Neural cell (in vitro differentiated cells): ENCODE results near the gene CRYBA4. TPM values are rescaled to one million over a fixed set of nuclear protein-coding genes. Genes with fewer than 3 reads are reported as not detected.

Experiments used
- H2AFZ ChIP-seq: fragments of 200-600, 300-800 bp; sonication (generic), shearing (Covaris generic); 2 replicates; pipeline ENCODE4 v1.6.0; 2014; ENCODE audit warnings: low read depth, mild to moderate bottlenecking, antibody characterized with exemption, low read length, moderate library complexity
- H3F3A ChIP-seq: fragments of 200-600 bp; shearing (Covaris generic); 2 replicates; pipeline ENCODE4 v1.6.1; 2016; ENCODE audit warnings: mild to moderate bottlenecking, moderate library complexity, mixed read lengths, antibody characterized with exemption, low read length; ENCODE audit not compliant: insufficient read depth, poor library complexity, severe bottlenecking
- H3K27ac ChIP-seq: fragments of 200-600, 300-800 bp; sonication (generic), shearing (Covaris generic); 2 replicates; pipeline ENCODE4 v1.5.1; 2014; ENCODE audit warnings: mild to moderate bottlenecking, low read length, moderate library complexity
- H3K27me3 ChIP-seq: fragments of 300-800, 200-600 bp; sonication (generic), shearing (Covaris generic); 2 replicates; pipeline ENCODE4 v1.6.0; 2014; ENCODE audit warnings: mild to moderate bottlenecking, low read depth, low read length, moderate library complexity; ENCODE audit not compliant: insufficient read depth
- H3K36me3 ChIP-seq: fragments of 300-800, 200-600 bp; sonication (generic), shearing (Covaris generic); 2 replicates; pipeline ENCODE4 v1.5.1; 2014; ENCODE audit warnings: mild to moderate bottlenecking, antibody characterized with exemption, low read length, moderate library complexity; ENCODE audit not compliant: insufficient read depth
- H3K4me2 ChIP-seq: fragments of 300-800, 200-600 bp; sonication (generic), shearing (Covaris generic); 2 replicates; pipeline ENCODE4 v1.6.0; 2014; ENCODE audit warnings: mild to moderate bottlenecking, low read length
- H3K4me3 ChIP-seq: fragments of 300-800, 200-600 bp; sonication (generic), shearing (Covaris generic); 2 replicates; pipeline ENCODE4 v1.5.1; 2014; ENCODE audit warnings: mild to moderate bottlenecking, low read length, moderate library complexity
- H3K79me2 ChIP-seq: fragments of 200-600 bp; shearing (Covaris generic); replicated peaks from 2 replicates; pipeline ENCODE4 v1.6.0; 2014; ENCODE audit warnings: mild to moderate bottlenecking, low read length, moderate library complexity; ENCODE audit not compliant: insufficient read depth
- H3K9ac ChIP-seq: fragments of 300-800, 200-600 bp; sonication (generic), shearing (Covaris generic); 2 replicates; pipeline ENCODE4 v1.6.1; 2016; ENCODE audit warnings: mild to moderate bottlenecking, low read length, mixed read lengths
- H3K9me2 ChIP-seq: fragments of 200-600 bp; shearing (Covaris generic); 2 replicates; pipeline ENCODE4 v1.6.1; 2016; ENCODE audit warnings: mild to moderate bottlenecking, low read length, mixed read lengths; ENCODE audit not compliant: insufficient read depth
- H3K9me3 ChIP-seq: fragments of 200-600, 300-800 bp; sonication (generic), shearing (Covaris generic); 2 replicates; pipeline ENCODE4 v1.6.1; 2016; ENCODE audit warnings: mild to moderate bottlenecking, mixed run types, low read length, moderate library complexity, mixed read lengths
- H4K20me1 ChIP-seq: fragments of 200-600 bp; shearing (Covaris generic); 2 replicates; pipeline ENCODE4 v1.6.1; 2016; ENCODE audit warnings: mild to moderate bottlenecking, mixed run types; ENCODE audit not compliant: insufficient read depth
- EP300 ChIP-seq: fragments of 450-650 bp; conservative IDR thresholded peaks from 2 replicates; pipeline ENCODE4 v1.6.1; 2014; ENCODE audit warnings: antibody characterized with exemption, mild to moderate bottlenecking, moderate library complexity; ENCODE audit not compliant: poor library complexity, severe bottlenecking
- EZH2 ChIP-seq: fragments of 200-600, 300-800 bp; shearing (Covaris generic), sonication (generic); IDR thresholded peaks from 2 replicates; pipeline ENCODE4 v1.6.1; 2014; ENCODE audit warnings: antibody characterized with exemption, low read length, borderline replicate concordance, mild to moderate bottlenecking; ENCODE audit not compliant: insufficient read depth, poor library complexity, severe bottlenecking
- MXI1 ChIP-seq: fragments of 450-650 bp; conservative IDR thresholded peaks from 2 replicates; pipeline ENCODE4 v1.6.1; 2014; ENCODE audit warnings: antibody characterized with exemption, mild to moderate bottlenecking; ENCODE audit not compliant: poor library complexity, severe bottlenecking
- POLR2AphosphoS5 ChIP-seq: IDR thresholded peaks from 2 replicates; pipeline ENCODE4 v1.6.1; 2012
- RAD21 ChIP-seq: fragments of 450-650 bp; conservative IDR thresholded peaks from 2 replicates; pipeline ENCODE4 v1.6.1; 2014; ENCODE audit warnings: antibody characterized with exemption, mild to moderate bottlenecking, moderate library complexity
- SMC3 ChIP-seq: fragments of 450-650 bp; conservative IDR thresholded peaks from 2 replicates; pipeline ENCODE4 v1.6.1; 2014; ENCODE audit warnings: antibody characterized with exemption, mild to moderate bottlenecking, moderate library complexity; ENCODE audit not compliant: poor library complexity
- TAF1 ChIP-seq: IDR thresholded peaks from 2 replicates; pipeline ENCODE4 v1.6.1; 2012; ENCODE audit warnings: low read depth
- polyA plus RNA-seq: library from polyadenylated mRNA; depleted of rRNA; stranded (reverse); fragments of >200 nt; gene quantifications from 2 replicates; pipeline ENCODE4 v1.2.3, GENCODE V29; 2014
- TF ChIP-seq, protein P1 (sequence below): IDR thresholded peaks from 2 replicates; pipeline ENCODE4 v1.6.1; 2012; ENCODE audit warnings: borderline replicate concordance
- TF ChIP-seq, protein P2 (sequence below): fragments of 450-650 bp; IDR thresholded peaks from 2 replicates; pipeline ENCODE4 v1.5.1; 2014; ENCODE audit warnings: antibody characterized with exemption, mild to moderate bottlenecking, moderate library complexity; ENCODE audit not compliant: poor library complexity, severe bottlenecking

CRYBA4 gene
- polyA plus RNA-seq, 1 donor from 2014 or later, result not detected

DNA sequence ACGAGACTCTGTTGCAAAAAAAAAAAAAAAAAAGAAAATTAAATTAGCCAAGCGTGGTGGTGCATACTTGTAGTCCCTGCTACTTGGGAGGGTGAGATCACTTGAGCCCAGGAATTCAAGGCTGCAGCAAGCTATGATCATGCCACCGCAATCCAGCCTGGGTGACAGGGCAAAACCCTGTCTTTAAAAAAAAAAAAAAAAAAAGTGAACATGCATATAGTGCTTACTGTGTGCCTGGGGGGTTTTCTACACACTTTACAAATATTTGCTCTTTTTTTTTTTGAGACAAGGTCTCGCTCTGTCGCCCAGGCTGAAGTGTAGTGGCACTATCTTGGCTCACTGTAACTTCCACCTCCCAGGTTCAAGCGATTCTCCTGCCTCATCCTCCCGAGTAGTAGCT, 44.7 kb upstream of the CRYBA4 start:
- Histone ChIP-seq H3K27ac (no peak overlapping the region), H3K9me3 (no peaks in the 10 kb centered on the region), H3K36me3 (no peaks in the 10 kb centered on the region), H3K79me2 (no peaks in the 10 kb centered on the region), H3K27me3 (no peaks in the 10 kb centered on the region), H3K4me3 (no peak overlapping the region), H2AFZ (no peak overlapping the region), H3K9me2 (no peaks in the 10 kb centered on the region), H3K4me2 (no peak overlapping the region), H4K20me1 (no peaks in the 10 kb centered on the region), H3K9ac (no peak overlapping the region), H3F3A (no peaks in the 10 kb centered on the region)
- TF ChIP-seq POLR2AphosphoS5 (no peak), EZH2 (no peak), RAD21 (no peak), EP300 (no peak), MXI1 (no peak), SMC3 (no peak), TAF1 (no peak)
- TF ChIP-seq, protein P1, sequence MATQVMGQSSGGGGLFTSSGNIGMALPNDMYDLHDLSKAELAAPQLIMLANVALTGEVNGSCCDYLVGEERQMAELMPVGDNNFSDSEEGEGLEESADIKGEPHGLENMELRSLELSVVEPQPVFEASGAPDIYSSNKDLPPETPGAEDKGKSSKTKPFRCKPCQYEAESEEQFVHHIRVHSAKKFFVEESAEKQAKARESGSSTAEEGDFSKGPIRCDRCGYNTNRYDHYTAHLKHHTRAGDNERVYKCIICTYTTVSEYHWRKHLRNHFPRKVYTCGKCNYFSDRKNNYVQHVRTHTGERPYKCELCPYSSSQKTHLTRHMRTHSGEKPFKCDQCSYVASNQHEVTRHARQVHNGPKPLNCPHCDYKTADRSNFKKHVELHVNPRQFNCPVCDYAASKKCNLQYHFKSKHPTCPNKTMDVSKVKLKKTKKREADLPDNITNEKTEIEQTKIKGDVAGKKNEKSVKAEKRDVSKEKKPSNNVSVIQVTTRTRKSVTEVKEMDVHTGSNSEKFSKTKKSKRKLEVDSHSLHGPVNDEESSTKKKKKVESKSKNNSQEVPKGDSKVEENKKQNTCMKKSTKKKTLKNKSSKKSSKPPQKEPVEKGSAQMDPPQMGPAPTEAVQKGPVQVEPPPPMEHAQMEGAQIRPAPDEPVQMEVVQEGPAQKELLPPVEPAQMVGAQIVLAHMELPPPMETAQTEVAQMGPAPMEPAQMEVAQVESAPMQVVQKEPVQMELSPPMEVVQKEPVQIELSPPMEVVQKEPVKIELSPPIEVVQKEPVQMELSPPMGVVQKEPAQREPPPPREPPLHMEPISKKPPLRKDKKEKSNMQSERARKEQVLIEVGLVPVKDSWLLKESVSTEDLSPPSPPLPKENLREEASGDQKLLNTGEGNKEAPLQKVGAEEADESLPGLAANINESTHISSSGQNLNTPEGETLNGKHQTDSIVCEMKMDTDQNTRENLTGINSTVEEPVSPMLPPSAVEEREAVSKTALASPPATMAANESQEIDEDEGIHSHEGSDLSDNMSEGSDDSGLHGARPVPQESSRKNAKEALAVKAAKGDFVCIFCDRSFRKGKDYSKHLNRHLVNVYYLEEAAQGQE, result no peak
- TF ChIP-seq, protein P2, sequence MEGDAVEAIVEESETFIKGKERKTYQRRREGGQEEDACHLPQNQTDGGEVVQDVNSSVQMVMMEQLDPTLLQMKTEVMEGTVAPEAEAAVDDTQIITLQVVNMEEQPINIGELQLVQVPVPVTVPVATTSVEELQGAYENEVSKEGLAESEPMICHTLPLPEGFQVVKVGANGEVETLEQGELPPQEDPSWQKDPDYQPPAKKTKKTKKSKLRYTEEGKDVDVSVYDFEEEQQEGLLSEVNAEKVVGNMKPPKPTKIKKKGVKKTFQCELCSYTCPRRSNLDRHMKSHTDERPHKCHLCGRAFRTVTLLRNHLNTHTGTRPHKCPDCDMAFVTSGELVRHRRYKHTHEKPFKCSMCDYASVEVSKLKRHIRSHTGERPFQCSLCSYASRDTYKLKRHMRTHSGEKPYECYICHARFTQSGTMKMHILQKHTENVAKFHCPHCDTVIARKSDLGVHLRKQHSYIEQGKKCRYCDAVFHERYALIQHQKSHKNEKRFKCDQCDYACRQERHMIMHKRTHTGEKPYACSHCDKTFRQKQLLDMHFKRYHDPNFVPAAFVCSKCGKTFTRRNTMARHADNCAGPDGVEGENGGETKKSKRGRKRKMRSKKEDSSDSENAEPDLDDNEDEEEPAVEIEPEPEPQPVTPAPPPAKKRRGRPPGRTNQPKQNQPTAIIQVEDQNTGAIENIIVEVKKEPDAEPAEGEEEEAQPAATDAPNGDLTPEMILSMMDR, result no peak

DNA sequence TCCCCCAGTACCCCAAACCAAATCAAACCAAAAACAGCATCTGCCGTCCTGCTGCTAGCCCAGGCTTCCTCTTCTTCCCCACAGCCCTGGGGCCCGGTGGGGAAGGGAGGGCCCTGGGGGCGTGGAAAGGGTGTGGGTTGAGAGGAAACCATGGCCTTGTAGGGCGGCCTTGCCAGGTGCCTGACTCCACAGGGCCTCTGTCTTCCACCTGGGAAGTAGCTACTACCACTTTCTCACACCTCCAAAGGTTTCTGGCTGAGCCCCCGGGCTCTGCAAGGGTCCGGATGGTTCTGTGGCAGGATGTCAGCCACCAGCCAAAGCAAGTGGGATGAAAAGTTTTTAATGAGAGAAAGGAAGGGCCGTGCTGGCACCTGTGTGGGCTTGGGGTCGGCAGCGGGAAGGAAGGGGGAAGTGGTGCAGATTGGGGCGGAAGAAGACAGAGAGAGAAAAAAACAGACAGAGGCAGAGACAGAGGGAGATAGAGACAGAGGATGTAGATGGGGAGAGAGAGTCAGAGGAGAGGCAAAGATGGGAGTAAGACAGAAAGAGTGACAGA, 42.4 kb upstream of the CRYBA4 start:
- Histone ChIP-seq H3K4me3 (no peak overlapping the region), H3K79me2 (no peaks in the 10 kb centered on the region), H2AFZ (no peak overlapping the region), H4K20me1 (no peaks in the 10 kb centered on the region), H3K9me2 (no peaks in the 10 kb centered on the region), H3F3A (no peaks in the 10 kb centered on the region), H3K4me2 (no peak overlapping the region), H3K27me3 (no peaks in the 10 kb centered on the region), H3K36me3 (no peaks in the 10 kb centered on the region), H3K27ac (no peak overlapping the region), H3K9me3 (no peaks in the 10 kb centered on the region), H3K9ac (no peak overlapping the region)
- TF ChIP-seq, protein P2, result no peak
- TF ChIP-seq, protein P1, result no peak
- no peak for TF ChIP-seq RAD21
- no peak for TF ChIP-seq EZH2
- no peak for TF ChIP-seq POLR2AphosphoS5
- TF ChIP-seq EP300, result no peak
- TF ChIP-seq SMC3, result no peak
- no peak for TF ChIP-seq TAF1
- no peak for TF ChIP-seq MXI1
